OCI-LY1 (cell line): Measurements from ENCODE around the gene USF1.

Source experiments
- CTCF ChIP-seq: fragments of 200-600 bp; sonication (generic), shearing (Covaris generic); IDR thresholded peaks from 2 replicates; pipeline ENCODE4 v1.5.1; 2017; ENCODE audit warnings: mild to moderate bottlenecking, antibody characterized with exemption, low read length, moderate library complexity, mixed read lengths
- EZH2 ChIP-seq: fragments of 200-600 bp; sonication (generic), shearing (Covaris generic); IDR thresholded peaks from 2 replicates; pipeline ENCODE4 v1.8.0; 2017; ENCODE audit warnings: borderline replicate concordance, mixed run types, mild to moderate bottlenecking, antibody characterized with exemption, low read length, moderate library complexity, mixed read lengths

GRCh38 chr1:161017756-161018630 lies 27.8 kb downstream of the USF1 start:
- TF ChIP-seq CTCF (no peak), EZH2 (no peak)
